Glomerular endothelial cell (primary cell): Measurements from ENCODE around the gene KCNA3. TPM values are rescaled to one million over a fixed set of nuclear protein-coding genes. Genes with fewer than 3 reads are reported as not detected.

Experiments used
- DNase-seq: peaks from one replicate; pipeline ENCODE4 v3.0.0-alpha.2; 2011; ENCODE audit warnings: low read depth, low spot score; ENCODE audit errors: extremely low read depth
- total RNA-seq: library from RNA; depleted of rRNA; stranded (reverse); fragments of >200 nt; gene quantifications from 2 replicates; pipeline ENCODE4 v1.2.3, GENCODE V29; 2015

KCNA3 gene
- total RNA-seq, 1 donor from 2014 or later: not detected

DNA sequence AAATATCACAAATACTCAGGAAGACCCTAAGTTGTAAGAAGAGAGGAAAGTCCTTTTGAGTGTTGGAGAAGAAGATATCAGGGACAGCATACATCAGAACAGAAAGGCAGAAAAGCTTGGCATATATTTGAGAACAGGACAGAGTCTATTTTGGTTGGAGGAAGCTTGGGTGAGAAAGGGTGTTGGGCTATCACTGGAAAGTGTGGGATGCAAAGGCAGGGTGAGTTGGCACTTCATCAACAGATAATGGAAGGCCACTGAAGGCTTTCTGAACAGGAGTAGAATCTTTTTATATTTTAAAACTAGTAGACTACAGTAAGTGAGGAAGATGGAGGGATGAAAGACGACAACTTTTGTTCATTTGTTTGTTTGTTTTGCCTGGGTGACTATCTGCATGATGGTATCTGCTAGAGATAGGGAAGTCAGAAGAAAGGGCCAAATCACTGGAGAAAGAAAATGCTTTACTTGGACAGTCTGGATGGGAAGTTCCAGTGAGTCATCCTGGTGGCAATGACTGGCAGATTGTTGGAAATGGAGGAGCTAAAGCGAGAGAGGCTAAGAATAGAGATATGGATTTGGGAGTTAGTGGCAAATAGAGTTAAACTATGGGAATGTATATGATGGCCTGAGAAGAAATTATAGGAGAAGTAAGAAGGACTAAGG lies 34.9 kb downstream of the KCNA3 start:
- no peak for DNase-seq

DNA sequence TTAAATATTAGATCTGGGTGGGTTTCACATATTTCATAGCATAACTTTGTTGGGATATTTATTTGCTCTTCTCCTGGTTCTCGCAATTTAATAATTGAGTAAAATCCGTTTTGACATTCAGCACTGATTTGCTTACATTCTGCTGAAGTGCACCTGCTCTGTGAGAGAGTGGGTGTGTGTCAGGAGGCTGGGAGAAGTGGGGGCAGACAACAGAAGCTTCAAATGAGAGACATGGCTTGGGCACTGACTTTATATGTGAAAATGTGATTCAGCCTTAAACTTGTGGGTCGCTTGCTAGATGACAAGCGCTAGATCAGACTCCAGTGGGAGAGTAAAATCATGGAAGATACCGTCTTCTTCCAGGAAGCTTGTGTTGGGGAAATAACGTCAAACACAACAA lies 36.2 kb downstream of the KCNA3 start:
- DNase-seq: no peak

GRCh38 chr1:110638058-110638457 lies 36.7 kb downstream of the KCNA3 start:
- DNase-seq: no peak

DNA sequence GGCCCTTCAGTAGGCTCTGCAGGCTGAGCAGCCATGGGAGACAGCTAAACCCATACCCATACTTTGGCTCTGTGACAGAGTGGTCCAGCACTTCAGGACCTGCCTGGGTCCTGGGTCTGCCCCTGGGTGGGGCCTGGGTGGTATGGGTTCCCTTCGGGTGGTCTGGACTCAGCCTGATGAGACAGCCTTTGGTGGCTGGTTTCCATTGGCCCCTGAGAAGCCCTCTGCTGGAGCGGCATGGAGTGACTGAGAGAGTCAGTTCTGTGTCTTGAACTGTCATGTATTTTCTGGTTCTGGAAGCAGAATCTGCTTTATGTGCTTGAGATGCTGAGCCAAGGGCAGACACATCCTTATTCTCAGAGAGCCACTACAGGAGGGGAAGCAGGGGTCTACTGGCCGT lies 37.3 kb downstream of the KCNA3 start:
- no peak for DNase-seq

DNA sequence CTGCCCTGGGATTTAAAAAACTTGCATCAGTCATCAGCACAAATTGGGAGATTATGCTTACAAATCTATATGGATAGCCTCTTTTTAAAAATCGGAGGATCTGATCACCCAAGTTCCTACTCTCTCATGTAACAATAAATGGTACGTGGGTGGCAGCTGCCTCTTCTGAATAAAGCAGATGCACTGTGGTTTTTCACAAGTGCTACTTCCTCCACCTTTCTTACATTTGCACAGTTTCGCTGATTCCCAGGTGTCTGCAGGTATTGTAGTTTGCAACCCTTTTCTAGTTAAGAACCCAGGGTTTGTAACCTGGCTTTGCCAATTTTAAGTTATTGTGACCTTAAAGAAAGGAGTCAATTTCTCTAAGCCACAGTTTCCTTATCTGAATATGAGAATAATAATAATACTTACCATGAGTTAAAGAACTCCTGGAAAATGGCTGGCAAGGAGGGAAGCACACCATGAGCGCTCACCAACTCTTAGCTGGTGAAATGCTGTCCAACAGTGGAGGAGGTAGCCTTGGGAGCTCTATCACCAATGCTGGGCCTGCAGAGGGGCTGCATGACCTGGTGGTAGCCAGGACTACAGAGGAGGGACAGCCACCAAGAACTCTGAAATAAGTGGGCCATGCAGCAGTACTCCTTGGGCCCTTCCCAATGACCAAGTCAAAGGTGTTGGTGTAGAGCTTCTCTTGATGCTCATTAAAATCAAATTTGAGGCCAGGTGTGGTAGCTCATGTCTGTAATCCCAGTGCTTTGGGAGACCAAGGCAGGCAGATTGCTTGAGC lies 38.4 kb downstream of the KCNA3 start:
- DNase-seq: no peak

GRCh38 chr1:110635434-110635833 lies 39.3 kb downstream of the KCNA3 start:
- DNase-seq: no peak

- DNase-seq: no peak
Observed at GRCh38 chr1:110634455-110635311, 40.1 kb downstream of the KCNA3 start.

- no peak for DNase-seq
Observed at GRCh38 chr1:110634086-110634454, 40.7 kb downstream of the KCNA3 start.

DNA sequence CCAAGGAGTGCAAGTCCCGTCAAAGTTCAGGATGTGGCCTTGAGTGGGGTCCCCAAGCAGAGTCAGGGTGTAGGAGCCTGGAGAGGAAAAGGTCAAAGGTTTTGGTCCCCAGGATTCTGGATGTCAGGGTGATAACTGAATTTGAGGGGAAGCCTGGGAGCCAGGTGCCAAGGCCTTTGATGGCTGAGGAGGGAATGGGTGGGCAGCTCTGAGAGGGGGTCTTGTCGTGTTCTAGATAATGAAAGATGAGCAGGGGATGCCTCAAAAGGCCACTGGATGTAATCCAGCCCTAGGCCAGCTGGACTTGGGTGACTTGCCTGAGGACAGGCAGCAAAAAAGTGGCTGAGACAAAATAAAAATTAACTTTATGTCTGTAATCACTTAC lies 41.1 kb downstream of the KCNA3 start:
- DNase-seq: no peak

DNA sequence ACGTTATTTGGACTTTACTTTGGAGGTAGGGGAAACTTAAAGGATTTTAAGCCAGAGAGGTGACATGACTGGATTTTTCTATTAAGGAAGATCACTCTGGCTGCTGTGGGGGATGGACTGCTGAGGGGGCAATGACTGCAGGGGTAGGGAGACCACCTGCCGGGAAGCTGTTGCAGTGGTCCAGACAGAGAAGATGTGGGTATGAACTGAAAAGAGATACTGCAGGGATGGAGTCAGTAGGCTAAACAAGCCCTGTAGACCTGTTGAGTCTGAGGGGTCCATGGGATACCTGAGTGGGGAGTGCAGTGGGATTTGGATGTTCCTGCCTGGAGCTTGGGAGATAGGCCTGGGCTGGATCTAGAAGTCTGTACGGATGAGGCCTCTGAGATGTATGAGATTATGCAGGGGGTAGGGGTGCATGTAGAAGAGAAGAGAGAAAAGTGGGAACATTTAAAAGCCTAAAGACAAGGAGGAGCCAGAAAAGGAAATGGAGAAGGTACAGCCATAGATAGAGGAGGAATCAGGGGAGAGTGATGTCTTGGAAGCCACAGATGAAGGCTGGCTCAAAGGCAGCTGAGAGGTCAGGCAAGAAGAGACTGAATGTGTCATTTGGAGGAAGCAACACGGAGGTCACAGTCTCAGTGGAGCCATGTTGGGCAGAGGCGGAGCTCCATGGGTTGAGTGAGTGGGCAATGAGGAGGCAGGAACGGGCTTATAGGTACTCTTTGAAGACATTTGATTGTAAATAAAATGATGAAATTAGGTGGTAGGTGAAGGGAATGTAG lies 42.7 kb downstream of the KCNA3 start:
- no peak for DNase-seq

DNA sequence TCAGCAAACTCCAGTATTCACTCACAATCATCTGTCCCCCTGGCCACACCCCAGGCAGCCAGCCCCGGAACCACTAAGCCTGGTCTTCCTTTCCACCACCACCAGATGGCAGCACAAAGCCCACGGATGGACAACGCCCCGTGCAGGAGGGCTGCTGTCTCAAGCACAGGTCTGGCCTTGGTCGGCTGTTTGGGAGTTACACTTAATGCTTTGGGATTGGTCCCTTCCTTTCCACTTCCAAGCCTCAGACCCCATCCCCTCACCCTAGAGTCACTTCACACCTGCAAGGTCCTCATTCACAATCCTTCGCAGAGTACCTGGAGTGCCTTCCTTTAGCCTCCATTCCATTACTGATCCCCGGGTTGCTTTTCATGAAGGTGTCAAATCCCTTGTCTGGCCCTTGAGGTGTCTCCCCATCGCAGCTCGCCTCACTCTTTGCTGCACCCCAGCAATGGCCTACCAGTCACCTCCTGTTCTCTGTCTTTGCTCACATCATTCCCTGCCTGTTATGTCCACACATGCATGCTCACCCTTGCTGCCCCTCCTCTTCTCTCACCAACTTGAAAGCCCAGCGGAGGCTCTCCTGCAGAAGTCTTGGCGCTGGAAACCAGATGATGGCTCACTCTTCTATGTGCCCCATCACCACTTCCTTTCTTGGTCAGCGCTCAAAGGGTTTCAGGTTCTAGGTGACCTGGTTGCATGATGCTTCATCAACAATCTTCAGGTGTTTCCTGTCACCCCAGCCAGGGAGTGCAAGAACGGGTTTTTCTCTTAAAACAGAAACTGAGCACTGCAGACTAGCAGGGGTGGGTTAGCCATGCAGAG lies 43.7 kb downstream of the KCNA3 start:
- DNase-seq: no peak

GRCh38 chr1:110628323-110629105 lies 46.2 kb downstream of the KCNA3 start:
- no peak for DNase-seq

DNA sequence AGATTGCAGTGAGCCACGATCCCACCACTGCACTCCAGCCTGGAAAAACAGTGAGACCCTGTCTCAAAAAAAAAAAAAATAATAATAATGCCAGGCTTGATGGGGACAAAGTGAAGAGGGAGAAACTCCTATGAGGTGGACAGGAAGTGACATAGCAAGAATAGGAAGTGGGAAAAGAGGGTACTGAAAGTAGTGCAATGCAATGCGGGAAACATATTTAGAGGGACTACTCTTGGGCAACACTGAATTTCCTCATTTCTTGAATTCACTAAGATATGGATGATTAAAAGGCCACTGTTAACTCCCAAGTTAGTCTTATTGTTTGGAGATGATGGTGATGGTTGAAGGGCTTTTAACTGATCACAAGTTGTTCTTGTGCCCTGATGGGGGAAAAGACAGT lies 47.0 kb downstream of the KCNA3 start:
- no peak for DNase-seq

DNA sequence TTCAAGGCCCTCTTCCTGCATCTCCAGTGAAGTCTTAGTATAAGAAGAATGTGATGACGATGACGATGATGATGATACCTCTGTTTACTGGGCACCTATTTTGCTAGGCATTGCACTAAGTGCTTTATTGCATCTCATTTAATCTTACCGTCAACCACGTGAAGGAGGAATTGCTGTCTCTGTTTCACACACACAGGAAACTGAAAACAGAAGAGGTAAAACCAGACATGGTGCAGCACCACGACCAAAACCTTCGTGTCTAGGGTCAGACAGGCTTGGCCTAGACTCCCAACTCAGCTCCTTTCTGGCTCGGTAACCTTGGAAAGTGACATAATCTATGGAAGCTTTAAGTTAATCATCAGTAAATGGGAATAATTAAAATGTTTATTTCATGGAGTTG lies 47.9 kb downstream of the KCNA3 start:
- DNase-seq: no peak

Other genes starting within 250 kb of the KCNA3 start
- gene PROK1, start 223.8 kb downstream of the KCNA3 start, total RNA-seq: not detected in 2 replicates
- not detected in 2 replicates for gene KCNA10, start 155.8 kb downstream of the KCNA3 start, total RNA-seq
- gene KCNA2, start 68.6 kb downstream of the KCNA3 start, total RNA-seq: not detected in 2 replicates
- not detected in 2 replicates for gene CD53, start 198.2 kb upstream of the KCNA3 start, total RNA-seq